ENCODE measurements around the gene CTNNA2.

CTNNA2 gene

GRCh38 chr2:80053522-80054345, 540.9 kb downstream of the CTNNA2 start:
- DNase-seq (ENCODE audit: low read depth): no peak
- TF ChIP-seq, protein P1, sequence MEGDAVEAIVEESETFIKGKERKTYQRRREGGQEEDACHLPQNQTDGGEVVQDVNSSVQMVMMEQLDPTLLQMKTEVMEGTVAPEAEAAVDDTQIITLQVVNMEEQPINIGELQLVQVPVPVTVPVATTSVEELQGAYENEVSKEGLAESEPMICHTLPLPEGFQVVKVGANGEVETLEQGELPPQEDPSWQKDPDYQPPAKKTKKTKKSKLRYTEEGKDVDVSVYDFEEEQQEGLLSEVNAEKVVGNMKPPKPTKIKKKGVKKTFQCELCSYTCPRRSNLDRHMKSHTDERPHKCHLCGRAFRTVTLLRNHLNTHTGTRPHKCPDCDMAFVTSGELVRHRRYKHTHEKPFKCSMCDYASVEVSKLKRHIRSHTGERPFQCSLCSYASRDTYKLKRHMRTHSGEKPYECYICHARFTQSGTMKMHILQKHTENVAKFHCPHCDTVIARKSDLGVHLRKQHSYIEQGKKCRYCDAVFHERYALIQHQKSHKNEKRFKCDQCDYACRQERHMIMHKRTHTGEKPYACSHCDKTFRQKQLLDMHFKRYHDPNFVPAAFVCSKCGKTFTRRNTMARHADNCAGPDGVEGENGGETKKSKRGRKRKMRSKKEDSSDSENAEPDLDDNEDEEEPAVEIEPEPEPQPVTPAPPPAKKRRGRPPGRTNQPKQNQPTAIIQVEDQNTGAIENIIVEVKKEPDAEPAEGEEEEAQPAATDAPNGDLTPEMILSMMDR (IDR thresholded peaks at IDR 0.05; ENCODE audit: control insufficient read depth, extremely low read depth, insufficient read depth): no peak
- no peak overlapping the region for H3K4me3 ChIP-seq (ENCODE audit: low read depth, low read length)

- TF ChIP-seq, protein P1 (IDR thresholded peaks at IDR 0.05; ENCODE audit: control insufficient read depth, extremely low read depth, insufficient read depth): no peak
- DNase-seq (ENCODE audit: low read depth): no peak
- no peak overlapping the region for H3K4me3 ChIP-seq (ENCODE audit: low read depth, low read length)
These were observed 541.5 kb downstream of the CTNNA2 start for GRCh38 chr2:80054346-80054675.

GRCh38 chr2:80057956-80058355, 545.1 kb downstream of the CTNNA2 start:
- no peak for DNase-seq (ENCODE audit: low read depth)
- no peak overlapping the region for H3K4me3 ChIP-seq (ENCODE audit: low read depth, low read length)
- TF ChIP-seq, protein P1 (IDR thresholded peaks at IDR 0.05; ENCODE audit: control insufficient read depth, extremely low read depth, insufficient read depth): no peak

DNA sequence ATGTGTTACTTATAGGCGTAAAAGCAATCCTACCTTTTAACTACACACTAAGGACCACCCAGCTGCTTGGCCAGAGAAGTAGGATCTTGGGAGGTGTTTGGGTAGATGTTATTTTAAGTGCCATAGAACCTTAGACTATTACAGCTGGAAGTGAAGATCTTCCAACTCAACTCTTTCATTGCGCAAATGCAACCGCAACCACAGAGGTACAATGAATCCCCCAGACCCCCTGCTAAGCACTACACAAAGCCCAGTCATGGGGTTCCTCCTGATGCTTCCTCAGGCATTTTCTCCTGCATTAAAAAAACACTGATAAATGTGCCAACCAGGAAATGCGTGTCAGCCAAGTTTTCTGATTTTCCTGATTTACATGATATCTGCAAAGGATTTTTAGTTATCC, 545.7 kb downstream of the CTNNA2 start:
- H3K4me3 ChIP-seq (ENCODE audit: low read depth, low read length): no peak overlapping the region
- DNase-seq (ENCODE audit: low read depth): no peak
- TF ChIP-seq, protein P1 (IDR thresholded peaks at IDR 0.05; ENCODE audit: control insufficient read depth, extremely low read depth, insufficient read depth): no peak

- TF ChIP-seq, protein P1 (IDR thresholded peaks at IDR 0.05; ENCODE audit: control insufficient read depth, extremely low read depth, insufficient read depth): no peak
- no peak for DNase-seq (ENCODE audit: low read depth)
- no peak overlapping the region for H3K4me3 ChIP-seq (ENCODE audit: low read depth, low read length)
These were observed 546.6 kb downstream of the CTNNA2 start for GRCh38 chr2:80059447-80059846.

- no peak overlapping the region for H3K4me3 ChIP-seq (ENCODE audit: low read depth, low read length)
- TF ChIP-seq, protein P1 (IDR thresholded peaks at IDR 0.05; ENCODE audit: control insufficient read depth, extremely low read depth, insufficient read depth): no peak
- no peak for DNase-seq (ENCODE audit: low read depth)
These were observed 549.0 kb downstream of the CTNNA2 start for GRCh38 chr2:80061881-80062280.

- no peak for DNase-seq (ENCODE audit: low read depth)
- H3K4me3 ChIP-seq (ENCODE audit: low read depth, low read length): no peak overlapping the region
- TF ChIP-seq, protein P1 (IDR thresholded peaks at IDR 0.05; ENCODE audit: control insufficient read depth, extremely low read depth, insufficient read depth): no peak
These were observed 549.4 kb downstream of the CTNNA2 start for GRCh38 chr2:80062298-80062697.

All from LNCaP clone FGC (cell line).